ENCODE results near the gene PHACTR4. TPM values are rescaled to one million over a fixed set of nuclear protein-coding genes. Genes with fewer than 3 reads are reported as not detected.
"Not testable (repeated sequence)": the region's sequence is repeated elsewhere in the genome, so short reads cannot be mapped to it uniquely, and the experiment has no call there.

PHACTR4 gene
- polyA plus RNA-seq, 1 donor (not counting 4 experiments of a cell fraction or from before 2014, with no cell fraction given) = 12.2 TPM

DNA sequence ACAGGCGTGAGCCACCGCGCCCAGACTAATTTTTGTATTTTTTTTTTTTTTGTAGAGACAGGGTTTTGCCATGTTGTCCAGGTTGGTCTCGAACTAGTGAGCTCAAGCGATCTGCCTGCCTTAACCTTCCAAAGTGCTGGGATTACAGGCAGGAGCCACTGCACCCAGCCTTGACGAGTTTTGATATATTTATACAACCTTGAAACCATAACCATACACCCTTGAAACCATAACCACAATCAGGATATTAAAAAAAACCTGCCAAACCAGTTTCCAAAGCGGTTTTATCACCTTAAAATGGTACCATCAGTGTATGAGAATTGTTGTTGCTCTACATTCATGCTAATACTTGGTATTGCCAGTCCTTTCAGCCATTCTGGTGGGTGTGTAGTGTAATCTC is 3.7 kb upstream of the PHACTR4 start:
- H2AFZ ChIP-seq (ENCODE audit: control insufficient read depth, low read length) = no peak overlapping the region
- no peak overlapping the region for H3K27ac ChIP-seq (ENCODE audit: control insufficient read depth, insufficient read depth, low read length)
- no peak overlapping the region for H3K4me3 ChIP-seq (ENCODE audit: control insufficient read depth in 2 of 3, extremely low read depth in 1 of 3, insufficient read depth in 2 of 3, low read depth in 1 of 3, low read length in 3 of 3)
- no peaks in the 10 kb centered on the region for H3K27me3 ChIP-seq (ENCODE audit: control insufficient read depth, extremely low read depth, insufficient read depth, low read length)
- no peak overlapping the region for H3K9ac ChIP-seq (ENCODE audit: control insufficient read depth, extremely low read depth, insufficient read depth, low read length)
- DNase-seq (ENCODE audit: low read depth, low spot score) = no peak
- no peak overlapping the region for H3K4me2 ChIP-seq (ENCODE audit: control insufficient read depth, extremely low read depth, insufficient read depth, low read depth, low read length)
- H3K4me1 ChIP-seq (ENCODE audit: control insufficient read depth, extremely low read depth, insufficient read depth, low read length) = peaks cover 15% of the 10 kb centered on the region
- no peaks in the 10 kb centered on the region for H3K9me3 ChIP-seq (ENCODE audit: control insufficient read depth, low read depth, low read length)
- no peaks in the 10 kb centered on the region for H4K20me1 ChIP-seq (ENCODE audit: control insufficient read depth, extremely low read depth, insufficient read depth, low read length)
- FAIRE-seq = peak; percentile 83
- dilution Hi-C loops (cut with MboI; ENCODE audit: extremely low pct_ligation_motif_present, low sequenced_read_pairs) = no loop called here
- peaks cover 9% of the 10 kb centered on the region for H3K79me2 ChIP-seq (ENCODE audit: control insufficient read depth, insufficient read depth, low read length)
- peaks cover 1% of the 10 kb centered on the region for H3K9me1 ChIP-seq (ENCODE audit: control insufficient read depth, extremely low read depth, insufficient read depth, low read length)
- H3K36me3 ChIP-seq (ENCODE audit: control insufficient read depth in 2 of 2, extremely low read depth in 1 of 2, insufficient read depth in 2 of 2, low read length in 2 of 2) = no peaks in the 10 kb centered on the region
- TF ChIP-seq EZH2 (IDR thresholded peaks at IDR 0.05; ENCODE audit: low read length) = no peak
- TF ChIP-seq, protein P1, sequence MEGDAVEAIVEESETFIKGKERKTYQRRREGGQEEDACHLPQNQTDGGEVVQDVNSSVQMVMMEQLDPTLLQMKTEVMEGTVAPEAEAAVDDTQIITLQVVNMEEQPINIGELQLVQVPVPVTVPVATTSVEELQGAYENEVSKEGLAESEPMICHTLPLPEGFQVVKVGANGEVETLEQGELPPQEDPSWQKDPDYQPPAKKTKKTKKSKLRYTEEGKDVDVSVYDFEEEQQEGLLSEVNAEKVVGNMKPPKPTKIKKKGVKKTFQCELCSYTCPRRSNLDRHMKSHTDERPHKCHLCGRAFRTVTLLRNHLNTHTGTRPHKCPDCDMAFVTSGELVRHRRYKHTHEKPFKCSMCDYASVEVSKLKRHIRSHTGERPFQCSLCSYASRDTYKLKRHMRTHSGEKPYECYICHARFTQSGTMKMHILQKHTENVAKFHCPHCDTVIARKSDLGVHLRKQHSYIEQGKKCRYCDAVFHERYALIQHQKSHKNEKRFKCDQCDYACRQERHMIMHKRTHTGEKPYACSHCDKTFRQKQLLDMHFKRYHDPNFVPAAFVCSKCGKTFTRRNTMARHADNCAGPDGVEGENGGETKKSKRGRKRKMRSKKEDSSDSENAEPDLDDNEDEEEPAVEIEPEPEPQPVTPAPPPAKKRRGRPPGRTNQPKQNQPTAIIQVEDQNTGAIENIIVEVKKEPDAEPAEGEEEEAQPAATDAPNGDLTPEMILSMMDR (optimal IDR thresholded peaks at IDR 0.05 in 1 of 3, IDR thresholded peaks at IDR 0.05 in 1 of 3, conservative IDR thresholded peaks at IDR 0.05 in 1 of 3; ENCODE audit: extremely low read depth in 1 of 3, insufficient read depth in 2 of 3, low read length in 3 of 3) = no peak

DNA sequence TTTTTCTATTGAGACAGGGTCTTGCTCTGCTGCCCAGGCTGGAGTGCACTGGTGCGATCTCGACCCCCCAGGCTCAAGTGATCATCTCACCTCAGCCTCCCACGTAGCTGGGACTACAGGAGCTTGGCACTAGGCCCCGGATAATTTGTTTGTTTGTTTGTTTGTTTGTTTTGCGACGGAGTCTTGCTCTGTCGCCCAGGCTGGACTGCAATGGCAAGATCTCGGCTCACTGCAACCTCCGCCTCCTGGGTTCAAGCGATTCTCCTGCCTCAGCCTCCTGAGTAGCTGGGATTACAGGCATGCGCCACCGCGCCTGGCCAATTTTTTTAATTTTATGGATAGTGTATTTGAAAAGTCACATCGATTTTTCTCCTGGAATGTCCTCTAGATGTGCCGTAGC is 932 bp upstream of the PHACTR4 start:
- dilution Hi-C loops (cut with MboI; ENCODE audit: extremely low pct_ligation_motif_present, low sequenced_read_pairs); H3K27ac ChIP-seq (ENCODE audit: control insufficient read depth, insufficient read depth, low read length); DNase-seq (ENCODE audit: low read depth, low spot score); H3K4me3 ChIP-seq (ENCODE audit: control insufficient read depth in 2 of 3, extremely low read depth in 1 of 3, insufficient read depth in 2 of 3, low read depth in 1 of 3, low read length in 3 of 3); H3K4me2 ChIP-seq (ENCODE audit: control insufficient read depth, extremely low read depth, insufficient read depth, low read depth, low read length); H3K9ac ChIP-seq (ENCODE audit: control insufficient read depth, extremely low read depth, insufficient read depth, low read length); H3K27me3 ChIP-seq (ENCODE audit: control insufficient read depth, extremely low read depth, insufficient read depth, low read length); FAIRE-seq; H4K20me1 ChIP-seq (ENCODE audit: control insufficient read depth, extremely low read depth, insufficient read depth, low read length); H3K36me3 ChIP-seq (ENCODE audit: control insufficient read depth in 2 of 2, extremely low read depth in 1 of 2, insufficient read depth in 2 of 2, low read length in 2 of 2); H2AFZ ChIP-seq (ENCODE audit: control insufficient read depth, low read length); H3K9me3 ChIP-seq (ENCODE audit: control insufficient read depth, low read depth, low read length); H3K9me1 ChIP-seq (ENCODE audit: control insufficient read depth, extremely low read depth, insufficient read depth, low read length): not testable (repeated sequence)
- Histone ChIP-seq H3K79me2 (ENCODE audit: control insufficient read depth, insufficient read depth, low read length) (peaks cover 26% of the 10 kb centered on the region), H3K4me1 (ENCODE audit: control insufficient read depth, extremely low read depth, insufficient read depth, low read length) (peaks cover 22% of the 10 kb centered on the region)

Measured in keratinocyte (primary cell).